Hepatocyte (in vitro differentiated cells): ENCODE results near the gene CMTM4.

Experiments
- EZH2 ChIP-seq: fragments of 200-600 bp; sonication (generic); IDR thresholded peaks from 2 replicates; pipeline ENCODE4 v1.6.1; 2016; ENCODE audit warnings: antibody characterized with exemption, mild to moderate bottlenecking, borderline replicate concordance
- TF ChIP-seq, protein P1 (sequence below): fragments of 200-600 bp; sonication (generic); IDR thresholded peaks from 2 replicates; pipeline ENCODE4 v1.5.1; 2016; ENCODE audit warnings: antibody characterized with exemption, mild to moderate bottlenecking; ENCODE audit not compliant: poor library complexity

- TF ChIP-seq, protein P1, sequence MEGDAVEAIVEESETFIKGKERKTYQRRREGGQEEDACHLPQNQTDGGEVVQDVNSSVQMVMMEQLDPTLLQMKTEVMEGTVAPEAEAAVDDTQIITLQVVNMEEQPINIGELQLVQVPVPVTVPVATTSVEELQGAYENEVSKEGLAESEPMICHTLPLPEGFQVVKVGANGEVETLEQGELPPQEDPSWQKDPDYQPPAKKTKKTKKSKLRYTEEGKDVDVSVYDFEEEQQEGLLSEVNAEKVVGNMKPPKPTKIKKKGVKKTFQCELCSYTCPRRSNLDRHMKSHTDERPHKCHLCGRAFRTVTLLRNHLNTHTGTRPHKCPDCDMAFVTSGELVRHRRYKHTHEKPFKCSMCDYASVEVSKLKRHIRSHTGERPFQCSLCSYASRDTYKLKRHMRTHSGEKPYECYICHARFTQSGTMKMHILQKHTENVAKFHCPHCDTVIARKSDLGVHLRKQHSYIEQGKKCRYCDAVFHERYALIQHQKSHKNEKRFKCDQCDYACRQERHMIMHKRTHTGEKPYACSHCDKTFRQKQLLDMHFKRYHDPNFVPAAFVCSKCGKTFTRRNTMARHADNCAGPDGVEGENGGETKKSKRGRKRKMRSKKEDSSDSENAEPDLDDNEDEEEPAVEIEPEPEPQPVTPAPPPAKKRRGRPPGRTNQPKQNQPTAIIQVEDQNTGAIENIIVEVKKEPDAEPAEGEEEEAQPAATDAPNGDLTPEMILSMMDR: no peak
- no peak for TF ChIP-seq EZH2
These were observed 57.3 kb downstream of the CMTM4 start for GRCh38 chr16:66639091-66639885.
